ENCODE results near the gene HHIPL2. TPM values are rescaled to one million over a fixed set of nuclear protein-coding genes. Genes with fewer than 3 reads are reported as not detected.

Gene HHIPL2
- total RNA-seq, 4 donors from 2014 or later: not detected

DNA sequence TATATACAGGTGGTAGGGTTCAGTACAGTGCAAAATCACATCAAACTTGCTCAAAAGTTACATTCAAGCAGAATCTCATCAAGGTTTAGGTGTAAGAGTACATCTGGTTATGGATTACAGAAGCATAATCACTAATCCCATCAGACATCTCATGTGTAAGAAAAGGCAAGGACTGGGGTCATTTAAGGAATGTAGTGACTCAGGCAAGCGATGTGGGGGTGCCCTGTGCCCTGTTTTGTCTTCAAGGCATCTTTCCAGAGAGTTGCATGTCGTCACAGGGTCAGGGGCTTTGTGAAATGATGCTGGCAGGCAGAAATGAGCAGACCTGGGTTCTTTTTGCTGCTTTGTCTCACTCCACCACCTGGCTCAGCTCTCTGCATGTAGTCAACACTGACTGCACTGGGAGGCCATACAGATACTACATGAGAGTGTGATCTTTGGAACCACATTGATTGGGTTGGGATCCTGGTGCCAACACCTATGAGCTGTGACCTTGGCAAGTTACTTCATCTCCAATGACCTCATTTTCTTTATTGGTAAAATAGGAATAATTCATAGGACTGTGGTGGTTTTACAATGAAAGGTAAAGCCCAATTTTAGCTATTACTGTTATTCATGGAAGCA lies 8.2 kb upstream of the HHIPL2 start:
- TF ChIP-seq, protein P1, sequence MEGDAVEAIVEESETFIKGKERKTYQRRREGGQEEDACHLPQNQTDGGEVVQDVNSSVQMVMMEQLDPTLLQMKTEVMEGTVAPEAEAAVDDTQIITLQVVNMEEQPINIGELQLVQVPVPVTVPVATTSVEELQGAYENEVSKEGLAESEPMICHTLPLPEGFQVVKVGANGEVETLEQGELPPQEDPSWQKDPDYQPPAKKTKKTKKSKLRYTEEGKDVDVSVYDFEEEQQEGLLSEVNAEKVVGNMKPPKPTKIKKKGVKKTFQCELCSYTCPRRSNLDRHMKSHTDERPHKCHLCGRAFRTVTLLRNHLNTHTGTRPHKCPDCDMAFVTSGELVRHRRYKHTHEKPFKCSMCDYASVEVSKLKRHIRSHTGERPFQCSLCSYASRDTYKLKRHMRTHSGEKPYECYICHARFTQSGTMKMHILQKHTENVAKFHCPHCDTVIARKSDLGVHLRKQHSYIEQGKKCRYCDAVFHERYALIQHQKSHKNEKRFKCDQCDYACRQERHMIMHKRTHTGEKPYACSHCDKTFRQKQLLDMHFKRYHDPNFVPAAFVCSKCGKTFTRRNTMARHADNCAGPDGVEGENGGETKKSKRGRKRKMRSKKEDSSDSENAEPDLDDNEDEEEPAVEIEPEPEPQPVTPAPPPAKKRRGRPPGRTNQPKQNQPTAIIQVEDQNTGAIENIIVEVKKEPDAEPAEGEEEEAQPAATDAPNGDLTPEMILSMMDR (IDR thresholded peaks at IDR 0.05; ENCODE audit: low read depth): no peak

DNA sequence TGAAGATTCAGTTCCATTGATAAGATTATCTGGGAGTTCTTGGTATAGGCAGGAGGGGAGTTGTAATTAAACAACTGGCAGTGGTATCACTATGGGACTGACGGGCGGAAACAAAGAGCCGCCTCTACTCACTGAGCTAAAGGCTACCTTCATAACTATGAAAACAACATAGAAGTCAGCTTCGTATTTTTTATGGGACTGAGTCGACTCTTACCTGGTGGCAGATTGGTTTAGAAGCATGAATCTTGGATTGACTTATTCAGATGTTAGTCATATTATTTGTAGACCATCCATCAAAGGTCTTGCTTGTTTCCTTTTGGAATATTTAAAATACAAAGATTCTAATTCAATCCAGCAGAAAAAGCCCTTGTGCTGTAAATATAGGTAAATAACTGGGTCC lies 6.3 kb upstream of the HHIPL2 start:
- TF ChIP-seq, protein P1 (IDR thresholded peaks at IDR 0.05; ENCODE audit: low read depth): no peak

GRCh38 chr1:222552882-222553281 lies 5.0 kb upstream of the HHIPL2 start:
- TF ChIP-seq, protein P1 (IDR thresholded peaks at IDR 0.05; ENCODE audit: low read depth): no peak

- TF ChIP-seq, protein P1 (IDR thresholded peaks at IDR 0.05; ENCODE audit: low read depth): no peak
These were observed 667 bp downstream of the HHIPL2 start for GRCh38 chr1:222547260-222547614.

DNA sequence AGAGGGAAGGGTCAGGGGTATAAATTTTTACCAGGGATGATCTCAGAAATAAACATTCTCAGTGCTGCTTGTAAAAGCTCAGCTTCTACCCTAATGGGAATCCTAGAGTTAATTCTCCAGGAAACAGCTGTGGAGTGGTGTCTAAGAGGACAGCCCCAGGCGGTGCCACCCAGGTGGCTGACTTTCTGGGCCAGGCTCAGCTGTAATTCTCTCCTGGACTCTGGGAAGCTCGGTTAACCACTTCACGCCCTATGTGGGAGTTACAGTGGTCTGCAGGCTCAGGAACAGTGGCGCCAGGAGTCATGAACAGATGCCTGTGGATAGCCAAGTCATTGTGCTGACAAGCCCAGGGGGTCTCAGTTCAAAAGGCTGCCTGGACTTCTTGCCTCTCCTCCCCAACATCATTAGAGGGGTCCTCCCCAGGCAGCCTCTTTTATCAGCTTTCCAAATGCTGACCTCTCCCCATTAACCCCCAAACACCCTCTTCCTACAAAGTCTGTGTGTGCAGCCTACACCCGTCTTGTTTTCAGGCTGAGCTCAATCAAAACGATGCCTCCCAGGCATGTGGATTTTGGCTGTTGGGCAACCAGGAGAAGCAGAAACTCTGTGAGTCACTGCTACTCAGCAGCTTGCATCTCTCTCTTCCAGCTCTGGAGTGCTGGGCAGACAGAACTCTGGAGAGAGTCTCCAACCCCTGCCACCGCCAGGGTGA lies 1.2 kb downstream of the HHIPL2 start:
- TF ChIP-seq, protein P1 (IDR thresholded peaks at IDR 0.05; ENCODE audit: low read depth): no peak

DNA sequence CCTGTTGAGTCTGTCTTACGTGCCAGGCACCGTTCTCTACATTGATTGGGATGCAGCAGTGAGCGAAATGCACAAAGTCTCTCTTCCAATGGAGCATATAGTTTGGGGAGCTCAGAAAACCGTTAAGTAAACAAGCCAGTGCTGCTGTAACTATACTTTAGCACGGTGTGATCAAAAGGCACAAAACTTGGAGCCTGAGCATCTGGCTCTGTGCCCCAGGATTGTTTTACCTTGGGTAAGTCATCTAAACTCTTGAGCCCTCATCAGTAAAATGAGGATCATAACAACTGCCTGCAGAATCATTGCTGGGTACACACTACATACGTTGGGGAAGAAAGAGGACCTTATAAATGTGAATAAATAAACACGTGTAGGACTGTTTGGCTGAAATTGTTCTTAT lies 1.8 kb downstream of the HHIPL2 start:
- TF ChIP-seq, protein P1 (IDR thresholded peaks at IDR 0.05; ENCODE audit: low read depth): no peak

- TF ChIP-seq, protein P1 (IDR thresholded peaks at IDR 0.05; ENCODE audit: low read depth): no peak
These were observed 4.1 kb downstream of the HHIPL2 start for GRCh38 chr1:222543817-222544216.
